Measurements from ENCODE around the gene DUS2.
"Not testable (repeated sequence)": the region's sequence is repeated elsewhere in the genome, so short reads cannot be mapped to it uniquely, and the experiment has no call there.

DNA sequence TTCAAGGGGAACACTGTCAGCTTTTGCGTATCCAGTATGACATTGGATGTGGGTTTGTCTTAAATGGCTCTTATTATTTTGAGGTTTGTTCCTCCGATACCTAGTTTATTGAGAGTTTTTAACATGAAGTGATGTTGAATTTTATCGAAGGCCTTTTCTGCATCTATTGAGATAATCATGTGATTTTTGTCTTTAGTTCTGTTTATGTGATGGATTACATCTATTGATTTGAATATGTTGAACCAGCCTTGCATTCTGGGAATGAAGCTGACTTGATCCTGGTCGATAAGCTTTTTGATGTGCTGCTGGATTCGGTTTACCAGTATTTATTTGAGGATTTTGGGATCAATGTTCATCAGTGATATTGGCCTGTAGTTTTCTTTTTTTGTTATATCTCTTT lies 86.1 kb downstream of the DUS2 start:
- not testable (repeated sequence) for TF ChIP-seq ARNT (IDR thresholded peaks at IDR 0.05); EGR1 (conservative IDR thresholded peaks at IDR 0.05); ADNP (tag; IDR thresholded peaks at IDR 0.05); MXI1 (IDR thresholded peaks at IDR 0.05; ENCODE audit: low read depth, low read length)
